GM23338 (cell line): ENCODE results near the gene ASIC5. TPM values are rescaled to one million over a fixed set of nuclear protein-coding genes. Genes with fewer than 3 reads are reported as not detected.

Experiments
- ATAC-seq: fragments of 200-7000 bp; cut with Tn5 transposase; 3 replicates; pipeline ENCODE4 v1.9.1; 2020
- DNase-seq: peaks from one replicate; pipeline ENCODE4 v3.0.0-alpha.2; 2015; ENCODE audit warnings: low spot score
- H2AFZ ChIP-seq: fragments of 200-600 bp; sonication (generic); 2 replicates; pipeline ENCODE4 v1.8.0; 2016; ENCODE audit warnings: antibody characterized with exemption, mild to moderate bottlenecking, moderate library complexity
- H3F3A ChIP-seq: fragments of 200-600 bp; sonication (generic); replicated peaks from 2 replicates; pipeline ENCODE4 v1.8.0; 2017; ENCODE audit warnings: antibody characterized with exemption, mixed run types, low read depth
- H3K27ac ChIP-seq: fragments of 200-600 bp; sonication (generic); 2 replicates; pipeline ENCODE4 v1.6.1; 2016; ENCODE audit warnings: low read depth
- H3K27me3 ChIP-seq: fragments of 200-600 bp; sonication (generic); 2 replicates; pipeline ENCODE4 v1.8.0; 2016; ENCODE audit warnings: mild to moderate bottlenecking, mixed run types, moderate library complexity; ENCODE audit not compliant: insufficient read depth
- H3K36me3 ChIP-seq: fragments of 200-600 bp; sonication (generic); 2 replicates; pipeline ENCODE4 v1.8.0; 2016; ENCODE audit warnings: mild to moderate bottlenecking; ENCODE audit not compliant: insufficient read depth
- H3K4me1 ChIP-seq: fragments of 200-600 bp; sonication (generic); 2 replicates; pipeline ENCODE4 v1.8.0; 2016; ENCODE audit warnings: mild to moderate bottlenecking, moderate library complexity; ENCODE audit not compliant: insufficient read depth
- H3K4me2 ChIP-seq: fragments of 200-600 bp; sonication (generic); 2 replicates; pipeline ENCODE4 v1.7.1; 2017; ENCODE audit warnings: mixed run types
- H3K4me3 ChIP-seq: fragments of 200-600 bp; sonication (generic); 2 replicates; pipeline ENCODE4 v1.6.1; 2016; ENCODE audit warnings: mixed run types
- H3K79me2 ChIP-seq: fragments of 200-600 bp; sonication (generic); replicated peaks from 2 replicates; pipeline ENCODE4 v1.8.0; 2017; ENCODE audit warnings: mild to moderate bottlenecking; ENCODE audit not compliant: insufficient read depth
- H3K9me2 ChIP-seq: fragments of 200-600 bp; sonication (generic); 2 replicates; pipeline ENCODE4 v1.8.0; 2017; ENCODE audit not compliant: insufficient read depth
- H4K20me1 ChIP-seq: fragments of 200-600 bp; sonication (generic); replicated peaks from 2 replicates; pipeline ENCODE4 v1.8.0; 2017; ENCODE audit warnings: mild to moderate bottlenecking; ENCODE audit not compliant: insufficient read depth
- H3K27ac Mint-ChIP-seq: 2 replicates; pipeline ENCODE4 v1.8.0; 2020; ENCODE audit warnings: inconsistent platforms, mild to moderate bottlenecking, moderate library complexity, mixed read lengths
- H3K27me3 Mint-ChIP-seq: 3 replicates; pipeline ENCODE4 v1.8.0; 2022; ENCODE audit warnings: low read depth, mild to moderate bottlenecking, moderate library complexity, mixed read lengths, inconsistent platforms; ENCODE audit not compliant: insufficient read depth, poor library complexity
- H3K36me3 Mint-ChIP-seq: 3 replicates; pipeline ENCODE4 v1.8.0; 2021; ENCODE audit warnings: low read depth, mild to moderate bottlenecking, inconsistent platforms, moderate library complexity, mixed read lengths
- H3K4me1 Mint-ChIP-seq: 3 replicates; pipeline ENCODE4 v1.8.0; 2020; ENCODE audit warnings: mild to moderate bottlenecking, inconsistent platforms, mixed read lengths
- H3K4me3 Mint-ChIP-seq: 3 replicates; pipeline ENCODE4 v1.8.0; 2021; ENCODE audit warnings: moderate library complexity, mild to moderate bottlenecking, inconsistent platforms, mixed read lengths
- H3K9me3 Mint-ChIP-seq: 3 replicates; pipeline ENCODE4 v1.8.0; 2020; ENCODE audit warnings: moderate library complexity, mild to moderate bottlenecking, inconsistent platforms, mixed read lengths
- CREB1 ChIP-seq: fragments of 250-450 bp; sonication (Bioruptor Pico); IDR thresholded peaks from 2 replicates; pipeline ENCODE4 v1.5.0; 2020; ENCODE audit warnings: low read depth, mild to moderate bottlenecking, moderate library complexity
- EZH2 ChIP-seq: fragments of 200-600 bp; sonication (generic); IDR thresholded peaks from one replicate; pipeline ENCODE4 v1.8.0; 2017; ENCODE audit warnings: antibody characterized with exemption, mild to moderate bottlenecking, low read depth; ENCODE audit not compliant: unreplicated experiment
- EZH2phosphoT487 ChIP-seq: fragments of 200-600 bp; sonication (generic); IDR thresholded peaks from one replicate; pipeline ENCODE4 v1.8.1; 2018; ENCODE audit warnings: antibody characterized with exemption; ENCODE audit not compliant: unreplicated experiment
- JUNB ChIP-seq: IDR thresholded peaks from one replicate; pipeline ENCODE4 v1.6.1; 2016; ENCODE audit warnings: antibody characterized with exemption; ENCODE audit not compliant: unreplicated experiment
- NANOG ChIP-seq: IDR thresholded peaks from 2 replicates; pipeline ENCODE4 v1.6.1; 2016; ENCODE audit warnings: antibody characterized with exemption, borderline replicate concordance
- POLR2AphosphoS5 ChIP-seq: IDR thresholded peaks from 2 replicates; pipeline ENCODE4 v1.6.1; 2016; ENCODE audit warnings: antibody characterized with exemption, low read depth
- ZNF114 ChIP-seq: fragments of 250-450 bp; sonication (Bioruptor Pico); IDR thresholded peaks from 2 replicates; pipeline ENCODE4 v1.5.0; 2020; ENCODE audit warnings: mild to moderate bottlenecking, moderate library complexity
- ZNF331 ChIP-seq: fragments of 250-450 bp; sonication (Bioruptor Pico); IDR thresholded peaks from 2 replicates; pipeline ENCODE4 v1.5.0; 2020; ENCODE audit warnings: low read depth, mild to moderate bottlenecking, moderate library complexity
- polyA plus RNA-seq: library from polyadenylated mRNA; unstranded; fragments of >200 nt; fragmentation: Nextera tagmentation; extraction: Ambion mirVana; gene quantifications from 2 replicates; pipeline ENCODE4 v1.2.1, GENCODE V29; 2016
- total RNA-seq: library from RNA; depleted of rRNA; stranded (reverse); fragments of >200 nt; shearing (Covaris generic); gene quantifications from 2 replicates; pipeline ENCODE4 v1.2.3, GENCODE V29; 2014
- TF ChIP-seq, protein P1 (sequence below): IDR thresholded peaks from 2 replicates; pipeline ENCODE4 v1.6.1; 2016; ENCODE audit warnings: antibody characterized with exemption
- TF ChIP-seq, protein P2 (sequence below): IDR thresholded peaks from one replicate; pipeline ENCODE4 v1.6.1; 2018; ENCODE audit warnings: antibody characterized with exemption; ENCODE audit not compliant: unreplicated experiment
- TF ChIP-seq, protein P3 (sequence below), 2 experiments: fragments of 200-600 bp in 1 of 2; sonication (generic) in 1 of 2; conservative IDR thresholded peaks; 2 replicates each; pipeline versions ENCODE4 v1.5.1 to v1.6.1; 2016 to 2017; ENCODE audit warnings: antibody characterized with exemption in 2 of 2, low read depth in 2 of 2, mild to moderate bottlenecking in 2 of 2, moderate library complexity in 1 of 2
- TF ChIP-seq, protein P4 (sequence below): fragments of 250-450 bp; sonication (Bioruptor Pico); IDR thresholded peaks from 2 replicates; pipeline ENCODE4 v1.5.0; 2020; ENCODE audit warnings: mild to moderate bottlenecking, moderate library complexity

The ASIC5 gene
- total and polyA plus RNA-seq, 2 experiments from 2014 or later = not detected

DNA sequence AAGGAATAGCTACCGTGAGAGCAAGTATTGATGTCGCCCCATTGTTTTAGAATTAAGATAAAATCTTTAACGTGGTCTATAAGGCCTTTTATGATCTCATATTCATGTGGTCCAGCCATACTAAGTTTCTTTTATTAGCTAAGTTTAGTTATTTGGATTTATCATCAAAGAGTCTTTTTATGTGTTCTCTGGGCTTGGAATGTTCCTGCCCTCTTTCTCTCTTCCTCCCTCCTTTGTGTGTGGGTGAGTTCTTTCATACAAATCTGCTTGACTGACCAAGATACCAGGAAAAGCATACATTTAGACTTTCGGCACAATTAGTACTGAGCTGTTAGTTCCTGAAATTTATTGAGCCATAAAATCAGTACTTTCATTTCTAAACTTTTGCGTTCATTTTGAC lies 48.7 kb upstream of the ASIC5 start (continued):
- TF ChIP-seq, protein P1, sequence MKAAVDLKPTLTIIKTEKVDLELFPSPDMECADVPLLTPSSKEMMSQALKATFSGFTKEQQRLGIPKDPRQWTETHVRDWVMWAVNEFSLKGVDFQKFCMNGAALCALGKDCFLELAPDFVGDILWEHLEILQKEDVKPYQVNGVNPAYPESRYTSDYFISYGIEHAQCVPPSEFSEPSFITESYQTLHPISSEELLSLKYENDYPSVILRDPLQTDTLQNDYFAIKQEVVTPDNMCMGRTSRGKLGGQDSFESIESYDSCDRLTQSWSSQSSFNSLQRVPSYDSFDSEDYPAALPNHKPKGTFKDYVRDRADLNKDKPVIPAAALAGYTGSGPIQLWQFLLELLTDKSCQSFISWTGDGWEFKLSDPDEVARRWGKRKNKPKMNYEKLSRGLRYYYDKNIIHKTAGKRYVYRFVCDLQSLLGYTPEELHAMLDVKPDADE = no peak
- no peak for TF ChIP-seq JUNB

DNA sequence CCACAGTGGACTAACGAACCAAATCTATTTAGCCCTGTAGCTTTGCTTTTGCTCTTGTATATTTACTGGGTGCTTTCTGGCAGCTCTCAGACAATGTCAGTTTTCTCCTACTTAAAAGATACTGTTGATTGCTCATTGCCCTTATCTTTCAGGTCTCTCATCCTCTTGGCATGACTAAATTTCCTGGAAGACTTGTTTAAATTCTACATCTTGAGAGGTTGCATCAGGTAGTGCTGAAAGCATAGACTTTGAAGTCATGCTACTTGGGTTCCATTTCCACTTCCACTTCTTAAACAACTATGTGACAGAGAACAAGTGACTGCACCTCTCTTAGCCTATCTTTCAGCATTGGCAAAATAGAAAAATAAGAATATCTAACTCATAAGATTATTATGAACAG lies 45.8 kb upstream of the ASIC5 start:
- Mint-ChIP-seq H3K27me3 (no peaks in the 10 kb centered on the region), H3K36me3 (no peaks in the 10 kb centered on the region), H3K9me3 (no peaks in the 10 kb centered on the region), H3K4me1 (no peaks in the 10 kb centered on the region), H3K4me3 (no peak overlapping the region), H3K27ac (no peak overlapping the region)
- Histone ChIP-seq H3K36me3 (no peaks in the 10 kb centered on the region), H3K27ac (no peak overlapping the region), H4K20me1 (no peaks in the 10 kb centered on the region), H3F3A (no peaks in the 10 kb centered on the region), H3K27me3 (no peaks in the 10 kb centered on the region), H3K9me2 (0 out of 2 replicates have a peak, but pooled peaks cover 5% of the 10 kb centered on the region), H2AFZ (no peak overlapping the region), H3K4me1 (no peaks in the 10 kb centered on the region), H3K4me2 (no peak overlapping the region), H3K79me2 (no peaks in the 10 kb centered on the region), H3K4me3 (no peak overlapping the region)
- DNase-seq (no peak), ATAC-seq (no peak)
- no peak for TF ChIP-seq ZNF331 (CRISPR knock-in tag)
- TF ChIP-seq CREB1 (CRISPR knock-in tag) = no peak
- no peak for TF ChIP-seq EZH2
- TF ChIP-seq, protein P1 = no peak
- no peak for TF ChIP-seq EZH2phosphoT487
- TF ChIP-seq, protein P2, sequence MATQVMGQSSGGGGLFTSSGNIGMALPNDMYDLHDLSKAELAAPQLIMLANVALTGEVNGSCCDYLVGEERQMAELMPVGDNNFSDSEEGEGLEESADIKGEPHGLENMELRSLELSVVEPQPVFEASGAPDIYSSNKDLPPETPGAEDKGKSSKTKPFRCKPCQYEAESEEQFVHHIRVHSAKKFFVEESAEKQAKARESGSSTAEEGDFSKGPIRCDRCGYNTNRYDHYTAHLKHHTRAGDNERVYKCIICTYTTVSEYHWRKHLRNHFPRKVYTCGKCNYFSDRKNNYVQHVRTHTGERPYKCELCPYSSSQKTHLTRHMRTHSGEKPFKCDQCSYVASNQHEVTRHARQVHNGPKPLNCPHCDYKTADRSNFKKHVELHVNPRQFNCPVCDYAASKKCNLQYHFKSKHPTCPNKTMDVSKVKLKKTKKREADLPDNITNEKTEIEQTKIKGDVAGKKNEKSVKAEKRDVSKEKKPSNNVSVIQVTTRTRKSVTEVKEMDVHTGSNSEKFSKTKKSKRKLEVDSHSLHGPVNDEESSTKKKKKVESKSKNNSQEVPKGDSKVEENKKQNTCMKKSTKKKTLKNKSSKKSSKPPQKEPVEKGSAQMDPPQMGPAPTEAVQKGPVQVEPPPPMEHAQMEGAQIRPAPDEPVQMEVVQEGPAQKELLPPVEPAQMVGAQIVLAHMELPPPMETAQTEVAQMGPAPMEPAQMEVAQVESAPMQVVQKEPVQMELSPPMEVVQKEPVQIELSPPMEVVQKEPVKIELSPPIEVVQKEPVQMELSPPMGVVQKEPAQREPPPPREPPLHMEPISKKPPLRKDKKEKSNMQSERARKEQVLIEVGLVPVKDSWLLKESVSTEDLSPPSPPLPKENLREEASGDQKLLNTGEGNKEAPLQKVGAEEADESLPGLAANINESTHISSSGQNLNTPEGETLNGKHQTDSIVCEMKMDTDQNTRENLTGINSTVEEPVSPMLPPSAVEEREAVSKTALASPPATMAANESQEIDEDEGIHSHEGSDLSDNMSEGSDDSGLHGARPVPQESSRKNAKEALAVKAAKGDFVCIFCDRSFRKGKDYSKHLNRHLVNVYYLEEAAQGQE = no peak
- no peak for TF ChIP-seq NANOG
- no peak for TF ChIP-seq JUNB
- TF ChIP-seq, protein P3, sequence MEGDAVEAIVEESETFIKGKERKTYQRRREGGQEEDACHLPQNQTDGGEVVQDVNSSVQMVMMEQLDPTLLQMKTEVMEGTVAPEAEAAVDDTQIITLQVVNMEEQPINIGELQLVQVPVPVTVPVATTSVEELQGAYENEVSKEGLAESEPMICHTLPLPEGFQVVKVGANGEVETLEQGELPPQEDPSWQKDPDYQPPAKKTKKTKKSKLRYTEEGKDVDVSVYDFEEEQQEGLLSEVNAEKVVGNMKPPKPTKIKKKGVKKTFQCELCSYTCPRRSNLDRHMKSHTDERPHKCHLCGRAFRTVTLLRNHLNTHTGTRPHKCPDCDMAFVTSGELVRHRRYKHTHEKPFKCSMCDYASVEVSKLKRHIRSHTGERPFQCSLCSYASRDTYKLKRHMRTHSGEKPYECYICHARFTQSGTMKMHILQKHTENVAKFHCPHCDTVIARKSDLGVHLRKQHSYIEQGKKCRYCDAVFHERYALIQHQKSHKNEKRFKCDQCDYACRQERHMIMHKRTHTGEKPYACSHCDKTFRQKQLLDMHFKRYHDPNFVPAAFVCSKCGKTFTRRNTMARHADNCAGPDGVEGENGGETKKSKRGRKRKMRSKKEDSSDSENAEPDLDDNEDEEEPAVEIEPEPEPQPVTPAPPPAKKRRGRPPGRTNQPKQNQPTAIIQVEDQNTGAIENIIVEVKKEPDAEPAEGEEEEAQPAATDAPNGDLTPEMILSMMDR (conservative IDR thresholded peaks at IDR 0.05; ENCODE audit: low read depth in 2 of 2) = no peak
- TF ChIP-seq, protein P4, sequence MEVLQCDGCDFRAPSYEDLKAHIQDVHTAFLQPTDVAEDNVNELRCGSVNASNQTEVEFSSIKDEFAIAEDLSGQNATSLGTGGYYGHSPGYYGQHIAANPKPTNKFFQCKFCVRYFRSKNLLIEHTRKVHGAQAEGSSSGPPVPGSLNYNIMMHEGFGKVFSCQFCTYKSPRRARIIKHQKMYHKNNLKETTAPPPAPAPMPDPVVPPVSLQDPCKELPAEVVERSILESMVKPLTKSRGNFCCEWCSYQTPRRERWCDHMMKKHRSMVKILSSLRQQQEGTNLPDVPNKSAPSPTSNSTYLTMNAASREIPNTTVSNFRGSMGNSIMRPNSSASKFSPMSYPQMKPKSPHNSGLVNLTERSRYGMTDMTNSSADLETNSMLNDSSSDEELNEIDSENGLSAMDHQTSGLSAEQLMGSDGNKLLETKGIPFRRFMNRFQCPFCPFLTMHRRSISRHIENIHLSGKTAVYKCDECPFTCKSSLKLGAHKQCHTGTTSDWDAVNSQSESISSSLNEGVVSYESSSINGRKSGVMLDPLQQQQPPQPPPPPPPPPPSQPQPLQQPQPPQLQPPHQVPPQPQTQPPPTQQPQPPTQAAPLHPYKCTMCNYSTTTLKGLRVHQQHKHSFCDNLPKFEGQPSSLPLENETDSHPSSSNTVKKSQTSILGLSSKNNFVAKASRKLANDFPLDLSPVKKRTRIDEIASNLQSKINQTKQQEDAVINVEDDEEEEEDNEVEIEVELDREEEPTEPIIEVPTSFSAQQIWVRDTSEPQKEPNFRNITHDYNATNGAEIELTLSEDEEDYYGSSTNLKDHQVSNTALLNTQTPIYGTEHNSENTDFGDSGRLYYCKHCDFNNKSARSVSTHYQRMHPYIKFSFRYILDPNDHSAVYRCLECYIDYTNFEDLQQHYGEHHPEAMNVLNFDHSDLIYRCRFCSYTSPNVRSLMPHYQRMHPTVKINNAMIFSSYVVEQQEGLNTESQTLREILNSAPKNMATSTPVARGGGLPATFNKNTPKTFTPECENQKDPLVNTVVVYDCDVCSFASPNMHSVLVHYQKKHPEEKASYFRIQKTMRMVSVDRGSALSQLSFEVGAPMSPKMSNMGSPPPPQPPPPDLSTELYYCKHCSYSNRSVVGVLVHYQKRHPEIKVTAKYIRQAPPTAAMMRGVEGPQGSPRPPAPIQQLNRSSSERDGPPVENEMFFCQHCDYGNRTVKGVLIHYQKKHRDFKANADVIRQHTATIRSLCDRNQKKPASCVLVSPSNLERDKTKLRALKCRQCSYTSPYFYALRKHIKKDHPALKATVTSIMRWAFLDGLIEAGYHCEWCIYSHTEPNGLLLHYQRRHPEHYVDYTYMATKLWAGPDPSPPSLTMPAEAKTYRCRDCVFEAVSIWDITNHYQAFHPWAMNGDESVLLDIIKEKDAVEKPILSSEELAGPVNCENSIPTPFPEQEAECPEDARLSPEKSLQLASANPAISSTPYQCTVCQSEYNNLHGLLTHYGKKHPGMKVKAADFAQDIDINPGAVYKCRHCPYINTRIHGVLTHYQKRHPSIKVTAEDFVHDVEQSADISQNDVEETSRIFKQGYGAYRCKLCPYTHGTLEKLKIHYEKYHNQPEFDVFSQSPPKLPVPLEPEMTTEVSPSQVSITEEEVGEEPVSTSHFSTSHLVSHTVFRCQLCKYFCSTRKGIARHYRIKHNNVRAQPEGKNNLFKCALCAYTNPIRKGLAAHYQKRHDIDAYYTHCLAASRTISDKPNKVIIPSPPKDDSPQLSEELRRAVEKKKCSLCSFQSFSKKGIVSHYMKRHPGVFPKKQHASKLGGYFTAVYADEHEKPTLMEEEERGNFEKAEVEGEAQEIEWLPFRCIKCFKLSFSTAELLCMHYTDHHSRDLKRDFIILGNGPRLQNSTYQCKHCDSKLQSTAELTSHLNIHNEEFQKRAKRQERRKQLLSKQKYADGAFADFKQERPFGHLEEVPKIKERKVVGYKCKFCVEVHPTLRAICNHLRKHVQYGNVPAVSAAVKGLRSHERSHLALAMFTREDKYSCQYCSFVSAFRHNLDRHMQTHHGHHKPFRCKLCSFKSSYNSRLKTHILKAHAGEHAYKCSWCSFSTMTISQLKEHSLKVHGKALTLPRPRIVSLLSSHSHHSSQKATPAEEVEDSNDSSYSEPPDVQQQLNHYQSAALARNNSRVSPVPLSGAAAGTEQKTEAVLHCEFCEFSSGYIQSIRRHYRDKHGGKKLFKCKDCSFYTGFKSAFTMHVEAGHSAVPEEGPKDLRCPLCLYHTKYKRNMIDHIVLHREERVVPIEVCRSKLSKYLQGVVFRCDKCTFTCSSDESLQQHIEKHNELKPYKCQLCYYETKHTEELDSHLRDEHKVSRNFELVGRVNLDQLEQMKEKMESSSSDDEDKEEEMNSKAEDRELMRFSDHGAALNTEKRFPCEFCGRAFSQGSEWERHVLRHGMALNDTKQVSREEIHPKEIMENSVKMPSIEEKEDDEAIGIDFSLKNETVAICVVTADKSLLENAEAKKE = no peak
- TF ChIP-seq ZNF114 (CRISPR knock-in tag) = no peak
- no peak for TF ChIP-seq POLR2AphosphoS5
